ENCODE measurements around the gene ADAMTSL3. TPM values are rescaled to one million over a fixed set of nuclear protein-coding genes. Genes with fewer than 3 reads are reported as not detected.

ADAMTSL3 gene
- total RNA-seq, 3 donors from 2014 or later, result 2.2 to 52.1 (median 4.1) TPM

GRCh38 chr15:83671603-83672002 lies 17.7 kb downstream of the ADAMTSL3 start:
- no peak overlapping the region for H3K4me3 ChIP-seq
- H3K36me3 ChIP-seq (ENCODE audit: low read depth), result no peaks in the 10 kb centered on the region
- no peak for DNase-seq
- no peaks in the 10 kb centered on the region for H3K4me1 ChIP-seq (ENCODE audit: low read depth)
- TF ChIP-seq, protein P1, sequence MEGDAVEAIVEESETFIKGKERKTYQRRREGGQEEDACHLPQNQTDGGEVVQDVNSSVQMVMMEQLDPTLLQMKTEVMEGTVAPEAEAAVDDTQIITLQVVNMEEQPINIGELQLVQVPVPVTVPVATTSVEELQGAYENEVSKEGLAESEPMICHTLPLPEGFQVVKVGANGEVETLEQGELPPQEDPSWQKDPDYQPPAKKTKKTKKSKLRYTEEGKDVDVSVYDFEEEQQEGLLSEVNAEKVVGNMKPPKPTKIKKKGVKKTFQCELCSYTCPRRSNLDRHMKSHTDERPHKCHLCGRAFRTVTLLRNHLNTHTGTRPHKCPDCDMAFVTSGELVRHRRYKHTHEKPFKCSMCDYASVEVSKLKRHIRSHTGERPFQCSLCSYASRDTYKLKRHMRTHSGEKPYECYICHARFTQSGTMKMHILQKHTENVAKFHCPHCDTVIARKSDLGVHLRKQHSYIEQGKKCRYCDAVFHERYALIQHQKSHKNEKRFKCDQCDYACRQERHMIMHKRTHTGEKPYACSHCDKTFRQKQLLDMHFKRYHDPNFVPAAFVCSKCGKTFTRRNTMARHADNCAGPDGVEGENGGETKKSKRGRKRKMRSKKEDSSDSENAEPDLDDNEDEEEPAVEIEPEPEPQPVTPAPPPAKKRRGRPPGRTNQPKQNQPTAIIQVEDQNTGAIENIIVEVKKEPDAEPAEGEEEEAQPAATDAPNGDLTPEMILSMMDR (IDR thresholded peaks at IDR 0.05), result no peak
- no peak for ATAC-seq
- H3K9me3 ChIP-seq, result peaks cover 2% of the 10 kb centered on the region
- intact Hi-C loops (cut with DNase I, micrococcal nuclease), result no loop called here

- ATAC-seq (no peak), DNase-seq (no peak)
- intact Hi-C loops (cut with DNase I, micrococcal nuclease), result no loop called here
- Histone ChIP-seq H3K4me3 (no peak overlapping the region), H3K36me3 (ENCODE audit: low read depth) (no peaks in the 10 kb centered on the region), H3K4me1 (ENCODE audit: low read depth) (no peaks in the 10 kb centered on the region), H3K9me3 (peaks cover 2% of the 10 kb centered on the region)
- TF ChIP-seq, protein P1 (IDR thresholded peaks at IDR 0.05), result no peak
Observed at GRCh38 chr15:83673385-83673784, 19.5 kb downstream of the ADAMTSL3 start.

GRCh38 chr15:83682476-83683088 lies 28.7 kb downstream of the ADAMTSL3 start:
- intact Hi-C loops (cut with DNase I, micrococcal nuclease), result no loop called here
- DNase-seq, result no peak
- no peak for ATAC-seq
- Histone ChIP-seq H3K36me3 (ENCODE audit: low read depth) (no peaks in the 10 kb centered on the region), H3K4me1 (ENCODE audit: low read depth) (no peaks in the 10 kb centered on the region), H3K4me3 (no peak overlapping the region), H3K9me3 (no peaks in the 10 kb centered on the region)
- TF ChIP-seq, protein P1 (IDR thresholded peaks at IDR 0.05), result no peak

DNA sequence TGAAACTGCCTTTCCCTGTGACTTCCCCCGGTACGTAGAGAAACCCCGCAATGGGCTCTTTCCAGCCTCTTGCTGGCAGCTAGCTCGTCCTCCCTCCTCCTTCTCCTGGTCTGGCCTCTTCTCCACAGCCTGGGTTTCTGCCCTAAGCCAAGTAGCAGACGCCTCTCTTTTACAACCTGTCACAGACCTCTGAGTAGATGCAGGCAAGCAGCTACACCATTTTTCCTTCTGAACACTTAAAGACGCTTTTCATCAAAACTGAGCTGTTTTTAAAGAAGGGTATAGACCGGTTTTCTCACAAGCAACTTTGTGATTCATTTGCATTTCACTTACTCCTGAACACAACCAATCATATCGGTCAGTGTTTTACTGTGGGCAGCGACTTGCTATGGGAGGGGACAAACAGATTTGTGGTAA lies 32.0 kb downstream of the ADAMTSL3 start:
- H3K4me3 ChIP-seq, result no peak overlapping the region
- no peak for ATAC-seq
- H3K9me3 ChIP-seq, result no peaks in the 10 kb centered on the region
- DNase-seq, result no peak
- intact Hi-C loops (cut with DNase I, micrococcal nuclease), result no loop called here
- no peaks in the 10 kb centered on the region for H3K4me1 ChIP-seq (ENCODE audit: low read depth)
- no peaks in the 10 kb centered on the region for H3K36me3 ChIP-seq (ENCODE audit: low read depth)
- TF ChIP-seq, protein P1 (IDR thresholded peaks at IDR 0.05), result no peak

DNA sequence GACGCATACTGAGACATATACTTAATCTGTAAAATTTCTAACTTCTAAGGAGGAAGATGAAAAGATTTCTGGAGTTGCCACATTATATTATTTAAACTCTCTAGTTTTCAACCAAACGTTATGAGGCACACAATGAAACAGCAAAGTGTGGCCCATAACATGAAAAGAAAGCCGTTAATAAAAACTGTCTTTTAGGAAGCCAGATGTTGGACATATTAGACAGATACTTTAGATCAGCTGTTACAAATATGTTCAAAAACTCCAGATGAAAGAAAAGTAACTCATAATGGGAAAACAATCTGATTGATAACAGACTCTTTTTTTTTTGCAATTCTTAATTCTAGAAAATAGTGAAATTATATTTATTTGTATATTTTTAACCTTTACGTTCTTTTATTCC lies 34.3 kb downstream of the ADAMTSL3 start:
- ATAC-seq, result no peak
- no peak for DNase-seq
- intact Hi-C loops (cut with DNase I, micrococcal nuclease), result no loop called here
- TF ChIP-seq, protein P1 (IDR thresholded peaks at IDR 0.05), result no peak
- Histone ChIP-seq H3K36me3 (ENCODE audit: low read depth) (no peaks in the 10 kb centered on the region), H3K4me1 (ENCODE audit: low read depth) (no peaks in the 10 kb centered on the region), H3K4me3 (no peak overlapping the region), H3K9me3 (no peaks in the 10 kb centered on the region)

GRCh38 chr15:83690676-83691075 lies 36.8 kb downstream of the ADAMTSL3 start:
- TF ChIP-seq, protein P1 (IDR thresholded peaks at IDR 0.05), result no peak
- intact Hi-C loops (cut with DNase I, micrococcal nuclease), result no loop called here
- DNase-seq (no peak), ATAC-seq (no peak)
- H3K4me3 ChIP-seq, result no peak overlapping the region
- no peaks in the 10 kb centered on the region for H3K9me3 ChIP-seq
- no peaks in the 10 kb centered on the region for H3K4me1 ChIP-seq (ENCODE audit: low read depth)
- no peaks in the 10 kb centered on the region for H3K36me3 ChIP-seq (ENCODE audit: low read depth)
